Activated CD4-positive, alpha-beta T cell treated with anti-CD3 and anti-CD28 coated beads, Interleukin-2, amount 50 U/mL, for 16 hours (primary cell): ENCODE measurements around the gene ARHGAP26.

Source experiments
- DNase-seq: peaks from one replicate; pipeline ENCODE4 v3.0.0-alpha.2; 2020

ARHGAP26 gene

DNA sequence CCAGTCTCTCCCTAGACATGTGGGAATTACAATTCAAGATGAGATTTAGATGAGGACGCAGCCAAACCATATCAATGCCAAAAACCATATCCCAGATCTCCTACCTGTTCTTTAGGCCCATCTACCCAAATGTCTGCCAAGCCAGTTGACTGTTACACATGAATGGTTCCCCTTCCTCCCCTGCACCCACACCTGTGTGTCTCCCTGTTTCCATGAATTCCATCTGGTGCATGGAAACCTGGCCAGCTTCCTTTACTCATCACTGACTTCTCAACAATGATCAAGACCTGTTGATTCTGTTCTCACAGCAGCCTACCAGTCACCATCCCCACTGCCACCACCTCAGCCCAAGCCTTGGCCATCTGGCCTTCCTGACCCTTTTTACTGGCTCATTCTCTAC lies 410.6 kb downstream of the ARHGAP26 start:
- DNase-seq: no peak

DNA sequence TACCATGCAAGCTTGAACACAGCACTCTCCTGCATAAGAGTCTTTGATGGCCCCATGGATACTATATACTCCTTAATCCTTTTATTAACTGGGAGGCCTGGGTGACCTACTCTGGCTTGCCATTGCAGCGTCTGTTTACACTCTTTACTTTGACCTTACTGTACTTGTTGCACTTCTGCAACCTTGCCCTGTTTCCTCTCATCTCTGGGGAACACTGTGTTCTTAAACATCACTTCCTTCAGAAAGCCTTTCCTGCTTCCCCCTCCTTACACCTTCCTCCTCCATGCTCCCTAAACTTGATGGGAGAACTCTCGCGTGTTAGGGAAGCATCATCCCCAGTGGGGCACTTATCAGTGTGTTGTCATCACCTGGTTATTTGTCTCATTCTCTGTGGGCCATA lies 411.0 kb downstream of the ARHGAP26 start:
- no peak for DNase-seq

DNA sequence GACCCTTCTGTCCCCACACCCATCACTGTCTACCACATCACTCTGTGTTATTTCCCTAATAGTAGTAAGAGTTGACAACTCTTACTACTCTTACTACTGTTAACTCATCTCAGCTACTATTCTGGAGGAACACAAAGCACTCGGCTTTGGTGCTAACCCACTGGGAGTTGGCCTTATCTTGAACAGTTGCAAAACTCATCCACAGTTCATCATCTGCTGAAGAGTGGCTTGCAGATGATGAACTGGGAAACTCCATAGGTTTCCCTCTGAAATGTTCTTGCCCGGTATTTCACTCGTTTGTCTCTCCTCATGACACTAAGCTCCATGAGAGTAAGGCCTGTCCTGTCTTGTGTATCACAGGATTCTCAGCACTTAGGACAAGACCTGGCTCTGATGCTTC lies 411.9 kb downstream of the ARHGAP26 start:
- DNase-seq: no peak

DNA sequence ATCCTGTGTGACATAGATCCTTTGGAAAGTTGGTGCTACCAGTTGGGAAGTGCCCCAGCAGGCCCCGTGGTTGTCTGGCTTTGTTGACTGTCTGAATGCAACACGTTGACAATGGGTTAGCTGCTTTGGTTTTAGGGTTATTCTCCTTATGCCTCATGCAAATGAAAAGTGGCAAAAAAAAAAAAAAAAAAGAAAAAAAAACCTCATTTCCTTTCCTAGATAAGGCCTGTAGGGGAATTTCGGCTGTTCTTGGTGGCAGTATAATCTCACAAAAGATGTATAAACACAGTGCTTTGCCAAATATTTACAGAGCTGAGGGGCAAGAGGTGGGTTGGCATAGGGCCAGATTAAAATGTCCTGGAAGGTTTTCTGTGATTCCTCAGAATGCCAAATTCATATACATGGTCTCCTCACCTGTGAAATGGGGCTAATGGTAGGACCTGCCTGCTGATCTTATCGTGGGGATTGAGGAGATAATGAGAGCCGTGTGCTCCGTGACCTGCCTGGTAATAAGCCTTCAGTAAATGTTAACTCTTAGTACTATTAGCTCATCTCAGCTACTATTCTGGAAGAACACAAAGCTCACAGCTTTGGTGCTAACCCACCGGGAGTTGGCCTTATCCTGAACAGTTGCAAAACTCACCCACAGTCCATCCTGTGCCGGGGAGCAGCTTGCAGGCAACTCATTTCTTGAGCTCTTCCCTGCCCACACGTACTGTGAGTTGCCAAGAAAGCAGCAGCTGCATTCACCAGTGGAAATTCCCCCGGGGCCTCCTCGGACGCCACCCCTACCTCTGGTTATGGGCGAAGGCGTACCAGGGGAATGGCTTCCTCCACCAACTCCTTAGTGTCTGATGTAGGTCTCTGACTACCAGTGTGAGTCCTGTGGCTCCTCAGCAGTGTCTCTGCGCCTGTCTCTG lies 413.0 kb downstream of the ARHGAP26 start:
- peak; percentile 79 for DNase-seq

DNA sequence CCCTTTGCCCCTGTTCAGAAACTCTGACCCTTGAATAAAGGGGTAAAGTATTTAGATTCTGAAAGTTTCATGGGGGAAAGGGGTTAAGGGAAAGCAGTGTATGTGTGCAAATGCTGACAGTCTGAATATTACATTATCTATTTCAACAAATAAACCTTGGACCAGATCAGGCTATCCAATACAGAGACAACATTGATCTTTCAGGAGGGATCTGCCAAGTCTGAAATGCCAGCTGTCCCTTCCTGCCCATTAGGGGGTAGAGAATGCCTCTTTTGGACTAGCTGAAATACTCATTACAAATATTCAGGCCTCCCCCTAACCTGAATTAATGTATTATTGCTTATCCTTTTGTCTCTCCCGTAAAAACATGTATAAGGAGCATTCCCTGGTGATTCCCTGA lies 413.8 kb downstream of the ARHGAP26 start:
- DNase-seq: no peak

DNA sequence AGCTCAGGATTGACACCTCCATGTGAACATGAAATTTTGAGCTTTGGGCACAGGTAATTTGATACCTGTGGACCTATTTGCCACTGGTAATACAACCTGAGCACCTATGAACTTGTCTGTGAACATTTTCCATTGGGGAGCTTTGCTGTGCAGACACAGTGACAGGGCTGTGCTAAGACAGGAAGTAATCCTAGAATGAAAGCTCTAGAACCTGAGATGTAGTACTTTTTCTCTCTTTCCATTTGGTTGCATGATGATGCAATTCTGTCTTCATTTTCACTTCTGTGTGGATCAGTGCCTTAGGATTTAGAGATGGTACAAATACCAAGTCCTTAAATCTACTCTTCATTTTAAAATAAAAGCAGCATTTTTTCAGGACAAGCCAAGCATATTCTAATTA lies 416.4 kb downstream of the ARHGAP26 start:
- DNase-seq: peak; percentile 21

DNA sequence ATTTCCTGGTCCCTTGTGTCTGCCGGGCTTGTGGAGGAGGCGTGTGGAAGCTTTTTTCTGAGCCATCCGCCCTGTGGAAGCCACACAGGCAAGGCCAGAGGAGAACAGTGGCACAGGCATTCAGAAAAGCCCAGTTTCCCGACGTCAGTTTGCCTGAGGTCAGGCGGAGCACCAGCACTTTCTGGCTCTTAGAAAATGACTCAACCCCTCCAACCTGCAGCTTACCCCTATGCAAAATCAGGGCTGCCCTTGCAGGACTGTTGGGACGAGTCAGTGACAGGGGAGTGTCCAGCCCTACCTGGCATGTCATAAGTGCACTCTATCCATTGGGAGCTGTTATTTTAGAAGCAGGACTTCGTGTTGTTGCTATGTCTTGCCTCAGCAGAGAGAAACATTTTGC lies 417.3 kb downstream of the ARHGAP26 start:
- DNase-seq: peak; percentile 29

DNA sequence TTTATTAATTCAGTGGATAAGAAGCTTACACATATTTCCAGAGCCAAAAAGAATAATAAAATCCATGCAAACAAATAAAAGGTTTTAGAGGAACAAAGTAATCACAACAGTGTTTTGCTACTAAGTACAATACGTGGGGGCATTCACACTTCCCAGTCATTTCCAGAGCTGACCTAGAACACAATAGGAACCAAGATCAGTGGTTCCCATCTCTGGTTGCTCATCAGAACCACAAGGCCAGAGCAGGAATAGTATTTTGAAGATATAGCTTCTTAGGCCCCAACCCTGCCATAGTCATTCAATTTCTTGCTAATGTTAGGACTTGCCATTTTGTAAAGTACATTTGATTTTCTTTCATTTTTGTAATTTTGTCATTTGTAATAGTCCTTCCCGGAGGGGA lies 417.9 kb downstream of the ARHGAP26 start:
- DNase-seq: peak; percentile 36

DNA sequence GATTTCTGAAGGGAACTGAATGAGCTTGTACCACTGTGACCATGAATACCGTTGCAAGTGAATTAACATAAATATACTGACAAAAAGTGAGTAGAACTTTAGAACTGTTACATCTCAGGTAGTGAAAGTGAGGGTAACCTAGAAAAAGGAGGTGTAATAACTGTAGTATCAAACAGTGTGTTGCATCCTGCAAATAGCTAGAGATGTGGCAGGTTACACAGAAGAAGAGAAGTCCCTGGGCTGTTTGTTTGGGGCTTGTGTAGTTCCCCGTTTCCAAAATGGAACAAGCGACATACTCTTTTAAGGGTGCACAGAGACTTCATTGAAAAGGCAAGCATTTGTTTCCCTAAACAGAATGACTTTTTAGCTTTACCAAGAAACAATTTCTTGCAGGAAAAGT lies 418.5 kb downstream of the ARHGAP26 start:
- DNase-seq: peak; percentile 38

DNA sequence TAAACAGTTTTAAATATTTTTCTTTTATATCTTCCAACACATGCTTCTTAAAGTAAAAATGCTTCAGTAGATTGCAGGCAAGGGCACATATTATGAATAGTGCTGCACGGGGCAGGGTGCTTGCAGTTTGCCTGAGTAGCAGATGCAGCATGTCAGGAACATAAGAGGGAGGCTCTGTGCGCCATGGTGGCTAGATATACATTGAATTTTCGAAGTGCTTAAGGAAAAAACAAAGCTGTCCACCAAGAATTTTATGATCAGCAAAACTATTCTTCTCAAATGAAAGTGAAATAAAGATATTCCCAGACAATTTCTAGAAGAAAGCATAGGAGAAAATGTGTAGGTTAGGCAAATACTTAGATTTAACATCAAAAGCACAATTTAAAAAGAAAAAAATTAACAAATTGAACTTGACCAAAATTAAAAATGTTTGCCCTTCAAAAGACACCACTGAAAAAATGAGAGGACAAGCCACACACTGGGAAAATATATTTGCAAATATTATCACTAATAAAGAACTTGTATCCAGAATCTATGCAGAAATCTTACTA lies 420.2 kb downstream of the ARHGAP26 start:
- no peak for DNase-seq

DNA sequence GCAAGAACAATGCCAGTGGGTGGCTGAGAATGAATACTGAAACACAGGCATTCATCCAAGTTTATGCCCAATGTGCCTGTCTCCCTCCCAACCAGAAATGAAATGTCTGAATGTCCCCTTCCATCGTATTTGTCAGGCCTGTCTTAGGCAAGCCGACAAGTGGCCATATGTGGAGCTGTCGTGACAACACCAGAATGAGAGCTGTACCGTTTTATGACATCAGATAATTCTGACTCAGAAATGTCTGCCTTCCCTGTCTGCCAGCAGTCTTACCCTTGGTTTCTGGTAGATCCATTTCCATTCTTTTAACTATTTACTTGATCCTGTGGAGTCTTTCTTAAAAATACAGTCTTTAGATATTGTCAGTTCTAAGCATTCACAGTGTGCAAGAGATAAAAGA lies 421.5 kb downstream of the ARHGAP26 start:
- no peak for DNase-seq

DNA sequence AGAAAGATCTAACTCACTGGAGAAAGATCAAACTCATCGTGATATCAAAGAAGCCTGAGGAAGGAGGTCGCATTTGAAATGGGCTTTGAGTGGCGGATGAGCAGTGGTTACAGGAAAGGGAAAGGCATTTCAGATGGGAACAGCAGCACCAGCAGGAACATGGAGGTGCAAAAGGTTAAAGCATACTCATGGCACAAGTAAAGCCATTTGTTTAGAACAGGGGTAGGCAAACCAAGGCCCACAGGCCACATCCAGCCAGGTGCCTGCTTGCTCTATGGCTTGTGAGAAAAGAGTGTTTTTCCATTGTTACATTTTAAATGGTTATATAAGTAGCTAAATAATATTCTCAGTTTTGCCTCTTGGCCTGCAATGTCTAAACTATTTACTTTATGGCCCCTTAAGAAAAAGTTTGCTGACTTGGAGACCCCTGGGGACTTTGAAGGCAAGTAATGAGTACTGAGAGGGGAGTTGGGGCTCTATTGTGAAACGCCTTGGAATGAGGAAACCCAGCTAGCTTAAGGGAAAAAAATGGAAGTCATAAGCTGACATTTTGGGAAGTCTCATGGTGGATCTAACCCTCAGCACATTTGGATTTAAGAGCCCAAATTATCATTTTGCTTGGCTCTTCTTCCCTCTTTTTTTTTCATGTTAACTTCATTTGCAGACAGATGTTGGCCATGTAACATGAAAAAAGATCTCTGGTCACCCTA lies 422.2 kb downstream of the ARHGAP26 start:
- no peak for DNase-seq

DNA sequence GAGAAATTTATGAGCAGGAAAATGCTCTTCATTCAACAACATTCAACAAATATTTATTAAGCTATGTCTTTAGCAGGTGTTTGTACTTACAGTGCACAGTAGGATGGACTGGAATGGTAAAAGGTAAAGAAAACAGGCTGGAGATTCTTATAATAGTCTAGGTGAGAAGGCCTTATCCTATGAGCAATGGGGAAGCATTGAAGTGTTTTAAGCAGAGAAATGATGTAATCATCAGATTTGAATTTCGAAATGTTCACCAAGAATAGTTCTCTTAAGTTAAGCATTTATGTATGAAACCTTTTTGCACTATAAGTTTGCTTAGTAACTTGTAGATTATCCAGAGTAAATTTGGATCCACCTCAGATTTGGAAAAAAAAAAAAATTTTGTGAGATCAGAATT lies 424.0 kb downstream of the ARHGAP26 start:
- no peak for DNase-seq

DNA sequence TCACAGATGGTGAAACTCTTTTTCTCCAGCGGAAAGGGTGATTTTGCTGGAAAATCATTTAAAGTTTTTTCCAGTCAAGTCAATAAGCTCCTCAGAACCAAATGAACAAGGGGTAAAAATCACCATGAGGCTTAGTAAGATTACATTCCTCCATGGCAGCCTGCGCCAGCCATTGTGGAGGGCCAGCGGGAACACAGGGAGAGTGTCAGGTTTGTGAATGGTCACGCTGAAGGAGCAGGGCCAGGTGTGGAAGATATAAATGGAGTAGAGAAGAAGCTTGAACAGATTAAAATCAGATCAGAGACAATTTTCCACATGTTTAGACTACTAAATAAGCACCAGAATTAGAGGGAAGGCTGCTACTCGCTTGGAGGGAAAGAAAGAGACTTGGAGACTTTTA lies 424.5 kb downstream of the ARHGAP26 start:
- DNase-seq: no peak

DNA sequence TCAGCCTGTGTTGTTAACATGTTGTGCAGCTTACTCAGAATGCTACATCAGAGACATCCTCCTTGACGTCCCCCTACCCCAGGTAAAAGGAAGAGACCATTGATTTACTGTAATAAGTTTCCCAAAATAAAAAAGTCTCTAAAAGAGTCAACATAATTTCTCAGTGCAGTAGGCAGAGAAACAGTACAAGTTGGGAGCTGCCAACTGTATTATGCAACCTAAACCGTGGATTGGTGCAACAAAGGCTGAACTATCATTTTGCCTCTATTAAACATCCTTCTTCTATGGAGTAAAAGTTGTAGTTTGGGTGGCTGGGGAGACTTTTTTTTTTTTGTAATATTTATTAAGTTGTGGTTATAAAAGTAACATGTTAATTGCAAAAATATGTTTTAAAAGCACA lies 425.3 kb downstream of the ARHGAP26 start:
- no peak for DNase-seq

DNA sequence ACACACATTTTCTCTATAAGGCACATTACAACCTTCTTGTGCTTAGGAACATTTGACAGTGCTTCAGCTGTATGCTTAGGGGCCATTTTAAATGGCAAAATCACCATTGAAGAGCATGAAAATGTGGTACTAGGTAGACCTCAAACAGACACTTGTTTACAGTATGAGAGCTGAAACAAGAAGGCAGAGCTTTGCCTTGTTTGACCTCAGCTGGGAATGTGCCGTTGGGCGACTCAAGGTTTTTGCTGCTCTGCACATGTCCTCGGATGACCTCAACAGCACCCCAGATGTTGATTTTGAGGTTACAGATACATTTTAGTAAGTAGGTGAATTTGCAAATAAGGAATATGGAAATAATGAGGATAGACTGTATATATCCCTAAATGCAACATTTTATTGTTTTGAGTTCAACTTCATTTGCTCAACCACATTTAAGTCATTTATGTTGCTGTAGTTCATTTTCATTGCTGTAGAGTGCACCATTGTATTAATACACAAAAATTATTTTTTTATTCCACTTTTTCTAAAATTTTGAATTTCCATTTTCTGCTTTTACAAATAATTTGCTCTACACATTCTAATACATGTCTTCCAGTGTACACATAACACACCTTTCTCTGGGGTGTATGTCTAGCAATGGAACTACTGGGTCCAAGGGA lies 426.6 kb downstream of the ARHGAP26 start:
- no peak for DNase-seq

DNA sequence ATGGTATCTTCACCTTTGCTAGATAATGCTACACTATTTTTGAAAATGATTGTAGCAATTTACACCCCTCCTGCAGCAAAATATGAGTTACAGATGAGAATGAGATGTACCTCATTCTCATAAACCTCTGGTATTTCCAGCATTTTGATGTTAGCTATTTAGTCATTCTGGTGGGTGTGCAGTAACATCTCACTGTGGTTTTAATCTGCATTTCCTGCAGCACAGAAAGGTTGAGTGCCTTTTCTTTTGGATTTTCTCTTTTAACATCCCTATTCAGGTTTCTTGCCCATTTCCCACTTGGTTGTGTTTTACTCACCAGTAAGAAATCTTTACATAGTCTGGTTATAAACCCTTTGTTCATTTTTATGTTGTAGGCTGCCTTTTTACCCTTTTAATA lies 427.1 kb downstream of the ARHGAP26 start:
- DNase-seq: no peak

DNA sequence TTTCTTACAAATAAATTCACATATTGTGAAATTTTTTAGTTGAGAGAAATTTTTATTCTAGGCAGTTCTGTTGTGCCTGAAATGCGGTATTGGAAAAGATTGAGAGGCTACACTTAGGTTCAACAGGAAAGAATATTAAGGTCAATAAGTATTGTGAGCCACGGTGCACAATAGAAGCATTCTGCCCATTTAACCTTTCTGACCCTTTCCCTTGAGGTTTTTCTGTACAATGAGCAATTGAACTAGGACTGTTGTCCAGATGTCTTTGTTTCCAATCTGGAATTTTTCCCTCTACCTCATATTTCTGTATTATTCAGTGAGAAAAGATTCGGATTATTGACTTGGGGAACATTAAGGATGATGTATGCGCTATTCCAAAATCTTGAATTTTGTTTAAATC lies 428.2 kb downstream of the ARHGAP26 start:
- no peak for DNase-seq

DNA sequence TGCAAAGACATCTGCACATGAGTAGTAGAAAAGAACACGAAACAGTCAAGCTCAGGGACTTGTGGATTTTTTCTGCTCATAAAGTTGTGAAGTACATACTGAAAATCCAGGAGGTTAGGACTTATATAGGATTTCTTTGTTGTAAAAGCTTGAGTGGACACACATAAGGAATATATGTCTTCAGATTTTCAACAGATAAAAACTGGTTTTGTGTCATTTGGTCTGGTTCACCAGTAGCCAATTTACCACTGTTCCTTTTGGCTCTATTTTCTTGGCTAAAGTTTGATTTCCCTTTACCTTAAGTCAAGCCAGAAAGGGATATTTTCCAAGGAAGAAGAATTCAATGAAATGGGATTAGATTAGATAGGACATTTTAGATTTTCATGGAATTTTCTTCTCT lies 429.0 kb downstream of the ARHGAP26 start:
- DNase-seq: no peak

DNA sequence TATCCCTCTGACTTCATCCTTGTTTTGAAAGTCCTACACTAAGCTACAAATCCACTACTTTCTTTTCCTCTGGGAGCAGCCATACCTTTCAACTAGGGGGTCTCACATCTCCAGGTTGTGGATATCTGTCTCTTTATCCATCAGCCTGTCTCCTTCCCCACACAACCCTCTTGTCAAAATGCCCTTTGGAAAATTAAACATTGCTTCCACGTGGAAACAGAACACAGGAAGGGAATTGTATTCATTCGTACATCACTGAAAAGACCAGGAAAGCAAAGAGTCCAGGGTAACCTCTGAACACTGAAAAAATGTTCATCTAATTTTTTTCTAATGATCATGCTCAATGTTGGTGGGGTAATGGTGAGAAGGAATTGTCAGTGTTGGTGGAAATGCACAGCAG lies 429.7 kb downstream of the ARHGAP26 start:
- no peak for DNase-seq

DNA sequence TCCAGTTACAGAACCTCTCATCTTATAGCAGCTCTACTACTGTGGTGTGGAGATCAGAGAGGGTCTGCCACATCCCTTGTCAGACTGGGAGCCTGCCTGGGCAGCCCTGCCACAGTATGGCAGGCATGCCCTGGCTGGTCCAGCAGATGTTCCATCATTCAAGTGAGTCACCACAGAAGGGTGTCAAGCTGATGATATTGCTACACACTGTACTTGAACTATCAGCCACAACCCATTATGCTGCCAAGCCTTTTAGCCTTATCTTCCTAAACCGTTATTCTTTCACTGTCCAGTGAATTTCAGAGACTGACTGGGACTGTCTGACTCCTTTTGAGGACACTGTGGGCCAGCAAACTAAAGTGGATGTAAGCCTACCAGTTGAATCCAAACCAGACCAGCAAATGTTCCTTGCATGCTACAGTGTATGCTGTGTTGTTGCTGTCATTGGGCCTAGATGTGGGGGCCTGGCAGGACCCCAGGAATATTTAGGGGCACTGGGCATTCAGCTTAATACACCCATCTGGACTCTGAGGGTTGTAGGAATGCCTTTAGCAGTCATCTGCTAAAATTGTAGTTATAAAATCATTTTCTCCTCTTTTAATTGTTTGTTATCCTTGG lies 430.7 kb downstream of the ARHGAP26 start:
- DNase-seq: no peak

DNA sequence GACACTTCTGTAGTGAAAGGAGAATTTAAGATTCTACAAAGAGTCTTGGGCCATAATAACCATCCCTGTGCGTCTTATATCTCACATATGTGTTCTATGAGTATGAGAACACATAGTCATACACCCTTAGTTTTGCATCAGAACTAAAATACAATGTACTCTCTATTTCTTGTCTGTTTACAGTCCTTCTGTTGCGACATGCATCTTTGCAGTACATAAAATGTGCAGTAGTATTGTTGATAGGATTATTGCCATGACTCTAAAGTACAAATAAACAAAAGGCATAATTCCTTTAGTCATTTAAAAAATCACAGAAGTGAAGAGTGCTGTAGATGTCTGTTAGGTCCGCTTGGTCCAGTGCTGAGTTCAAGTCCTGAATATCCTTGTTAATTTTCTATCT lies 431.4 kb downstream of the ARHGAP26 start:
- no peak for DNase-seq
